HEK293 (cell line): ENCODE results near the gene DMPK.

ENCODE experiments used
- CTCF ChIA-PET: fragments of 350-600 bp; formaldehyde crosslinking; extraction: SDS; loops from one replicate; lab custom pipeline; 2021; ENCODE audit warnings: antibody characterized with exemption; lab: Yijun Ruan, JAX
- POLR2A ChIA-PET: fragments of 300-600 bp; formaldehyde crosslinking; extraction: SDS; loops from one replicate; lab custom pipeline; 2020; ENCODE audit warnings: antibody characterized with exemption, inconsistent platforms; lab: Yijun Ruan, JAX
- H3K27ac ChIP-seq: fragments of 200-500 bp; sonication (Bioruptor generic); 2 replicates; pipeline ENCODE4 v1.5.1; 2014; ENCODE audit warnings: low read depth, low read length, control low read depth, inconsistent platforms; ENCODE audit errors: extremely low read depth
- H3K36me3 ChIP-seq, 2 experiments: fragments of 200-500 bp in 1 of 2; sonication (Bioruptor generic) in 1 of 2; 1 replicate in 1 of 2; 2 replicates in 1 of 2; pipeline ENCODE4 v1.5.1; 2014 to 2017; ENCODE audit warnings: inconsistent platforms in 2 of 2, low read length in 2 of 2; ENCODE audit not compliant: control insufficient read depth in 2 of 2, insufficient read depth in 1 of 2
- H3K4me1 ChIP-seq: fragments of 200-500 bp; sonication (Bioruptor generic); 2 replicates; pipeline ENCODE4 v1.5.1; 2014; ENCODE audit warnings: mild to moderate bottlenecking, low read length, inconsistent platforms; ENCODE audit not compliant: control insufficient read depth, insufficient read depth
- H3K4me3 ChIP-seq: 2 replicates; pipeline ENCODE4 v1.5.1; 2011; ENCODE audit warnings: low read depth, mild to moderate bottlenecking, control low read depth, low read length, moderate library complexity
- H3K9me3 ChIP-seq: fragments of 200-500 bp; sonication (Bioruptor generic); 2 replicates; pipeline ENCODE4 v1.5.1; 2014; ENCODE audit warnings: low read depth, low read length, inconsistent platforms; ENCODE audit not compliant: control insufficient read depth, insufficient read depth
- BCL6B ChIP-seq: fragments of 450-650 bp; formaldehyde crosslinking; IDR thresholded peaks from 2 replicates; pipeline ENCODE4 v1.5.1; 2017; ENCODE audit warnings: missing biosample characterization, missing genetic modification characterization
- CTCF ChIP-seq: fragments of 450-650 bp; formaldehyde crosslinking; IDR thresholded peaks from 2 replicates; pipeline ENCODE4 v1.5.1; 2016; ENCODE audit warnings: missing biosample characterization, missing genetic modification characterization
- GLI2 ChIP-seq: fragments of 450-650 bp; formaldehyde crosslinking; IDR thresholded peaks from 2 replicates; pipeline ENCODE4; 2017; ENCODE audit warnings: missing biosample characterization, missing genetic modification characterization, low read depth, borderline replicate concordance
- GLIS1 ChIP-seq: fragments of 450-650 bp; formaldehyde crosslinking; IDR thresholded peaks from 2 replicates; pipeline ENCODE4 v1.5.1; 2016; ENCODE audit warnings: missing biosample characterization, missing genetic modification characterization
- GLIS2 ChIP-seq: fragments of 450-650 bp; formaldehyde crosslinking; IDR thresholded peaks from 2 replicates; pipeline ENCODE4 v1.5.1; 2016; ENCODE audit warnings: missing biosample characterization, missing genetic modification characterization
- KLF7 ChIP-seq: fragments of 450-650 bp; formaldehyde crosslinking; IDR thresholded peaks from 2 replicates; pipeline ENCODE4 v1.5.1; 2016; ENCODE audit warnings: missing biosample characterization, missing genetic modification characterization, borderline replicate concordance
- OVOL3 ChIP-seq: fragments of 450-650 bp; formaldehyde crosslinking; IDR thresholded peaks from 2 replicates; pipeline ENCODE4 v1.5.1; 2016; ENCODE audit warnings: missing biosample characterization, missing genetic modification characterization
- SALL2 ChIP-seq: fragments of 450-650 bp; formaldehyde crosslinking; IDR thresholded peaks from 2 replicates; pipeline ENCODE4 v1.5.0; 2017; ENCODE audit warnings: missing biosample characterization, mild to moderate bottlenecking, missing genetic modification characterization, borderline replicate concordance
- ZBTB11 ChIP-seq: fragments of 450-650 bp; formaldehyde crosslinking; conservative IDR thresholded peaks from 2 replicates; pipeline ENCODE4 v1.5.1; 2016; ENCODE audit warnings: low read depth, missing biosample characterization, missing genetic modification characterization
- ZFP37 ChIP-seq: fragments of 450-650 bp; formaldehyde crosslinking; IDR thresholded peaks from 2 replicates; pipeline ENCODE4 v1.5.1; 2016; ENCODE audit warnings: missing biosample characterization, missing genetic modification characterization
- ZNF121 ChIP-seq: fragments of 450-650 bp; formaldehyde crosslinking; IDR thresholded peaks from 2 replicates; pipeline ENCODE4 v1.5.1; 2016; ENCODE audit warnings: missing biosample characterization, missing genetic modification characterization
- ZNF266 ChIP-seq: fragments of 450-650 bp; formaldehyde crosslinking; IDR thresholded peaks from 2 replicates; pipeline ENCODE4 v1.5.1; 2016; ENCODE audit warnings: missing biosample characterization, missing genetic modification characterization, low read depth
- ZNF391 ChIP-seq: fragments of 450-650 bp; formaldehyde crosslinking; IDR thresholded peaks from 2 replicates; pipeline ENCODE4 v1.5.1; 2016; ENCODE audit warnings: low read depth, missing biosample characterization, missing genetic modification characterization, borderline replicate concordance
- ZNF394 ChIP-seq: fragments of 450-650 bp; formaldehyde crosslinking; IDR thresholded peaks from 2 replicates; pipeline ENCODE4 v1.5.1; 2016; ENCODE audit warnings: missing biosample characterization, missing genetic modification characterization, mild to moderate bottlenecking, moderate library complexity, borderline replicate concordance
- ZNF488 ChIP-seq: fragments of 450-650 bp; formaldehyde crosslinking; IDR thresholded peaks from 2 replicates; pipeline ENCODE4 v1.5.1; 2016; ENCODE audit warnings: missing biosample characterization, missing genetic modification characterization
- ZNF501 ChIP-seq: fragments of 450-650 bp; formaldehyde crosslinking; IDR thresholded peaks from 2 replicates; pipeline ENCODE4 v1.5.1; 2016; ENCODE audit warnings: missing biosample characterization, missing genetic modification characterization
- ZNF654 ChIP-seq: fragments of 450-650 bp; formaldehyde crosslinking; IDR thresholded peaks from 2 replicates; pipeline ENCODE4 v1.5.1; 2016; ENCODE audit warnings: low read depth, missing biosample characterization, missing genetic modification characterization
- ZSCAN23 ChIP-seq: fragments of 450-650 bp; formaldehyde crosslinking; IDR thresholded peaks from 2 replicates; pipeline ENCODE4 v1.5.1; 2016; ENCODE audit warnings: missing biosample characterization, missing genetic modification characterization
- TF ChIP-seq, protein P1 (sequence below): fragments of 450-650 bp; formaldehyde crosslinking; IDR thresholded peaks from 2 replicates; pipeline ENCODE4 v1.5.1; 2016; ENCODE audit warnings: missing biosample characterization, missing genetic modification characterization
- TF ChIP-seq, protein P2 (sequence below): fragments of 450-650 bp; formaldehyde crosslinking; IDR thresholded peaks from 2 replicates; pipeline ENCODE4 v1.5.1; 2016; ENCODE audit warnings: missing biosample characterization, missing genetic modification characterization

DMPK gene

DNA sequence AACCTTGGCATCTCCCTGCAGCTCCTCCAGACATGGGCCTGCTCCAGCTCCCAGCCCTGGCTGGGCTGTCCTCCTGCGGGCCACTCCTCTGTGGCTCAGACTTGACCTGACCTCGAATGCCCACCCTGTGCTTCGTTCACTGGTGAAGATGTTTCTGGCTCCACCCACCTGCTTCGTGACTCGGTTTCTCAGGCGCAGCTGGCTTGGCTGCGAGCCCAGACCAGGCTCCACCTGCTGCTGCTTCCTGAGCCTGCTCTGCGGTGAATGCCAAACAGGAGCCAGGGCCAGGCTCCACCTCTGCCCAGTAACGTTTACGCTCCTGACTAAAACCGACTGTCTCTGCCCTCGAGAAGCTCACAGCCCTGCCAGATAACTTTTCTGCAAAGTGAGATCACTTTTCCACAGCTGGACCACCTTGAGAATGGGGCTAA is 41.8 kb upstream of the DMPK start (continued):
- TF ChIP-seq ZNF391 (tag by site-specific recombination) = no peak
- TF ChIP-seq, all 188 proteins: peak for 0

DNA sequence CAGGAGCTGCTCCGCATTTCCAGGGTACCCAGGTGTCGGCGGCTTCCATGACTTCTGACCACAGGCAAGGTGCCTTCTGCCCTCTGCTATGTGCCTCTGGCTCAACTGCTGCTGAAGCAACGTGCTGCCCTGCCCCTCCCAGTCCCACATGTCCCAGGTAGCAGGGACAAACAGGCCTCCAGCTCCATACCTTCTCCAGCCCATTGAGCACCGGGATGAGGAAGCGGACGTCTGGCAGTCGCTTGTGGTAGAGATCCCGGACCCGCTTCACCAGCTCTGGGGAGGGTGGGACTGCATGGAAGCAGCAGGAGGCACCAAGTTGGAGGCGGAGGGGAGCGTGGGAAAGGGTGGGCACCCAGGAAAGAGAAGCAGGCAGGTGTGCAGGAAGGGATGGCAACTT is 40.9 kb upstream of the DMPK start:
- H3K9me3 ChIP-seq = no peaks in the 10 kb centered on the region
- ChIA-PET CTCF (interaction anchor here (1.0 to 1.3 kb wide), 2 partner anchors 40 to 41 kb away, joined by 3 read pairs; no protein-coding TSS in a partner anchor), POLR2A (interaction anchor here (1.2 kb wide), 1 partner anchor 9 kb away, joined by 3 read pairs; no protein-coding TSS in a partner anchor)
- TF ChIP-seq ZBTB11 (tag by site-specific recombination) (no peak), SALL2 (tag by site-specific recombination) (no peak), ZNF501 (no peak), ZNF121 (tag by site-specific recombination) (no peak), ZFP37 (no peak), BCL6B (tag by site-specific recombination) (no peak), ZNF266 (tag by site-specific recombination) (no peak), ZNF488 (tag by site-specific recombination) (no peak), GLIS1 (no peak), OVOL3 (tag by site-specific recombination) (no peak), ZSCAN23 (tag by site-specific recombination) (no peak), ZNF394 (no peak), KLF7 (no peak), GLI2 (no peak), ZNF654 (tag by site-specific recombination) (no peak), CTCF (tag by site-specific recombination) (no peak), GLIS2 (no peak)
- TF ChIP-seq, protein P1, sequence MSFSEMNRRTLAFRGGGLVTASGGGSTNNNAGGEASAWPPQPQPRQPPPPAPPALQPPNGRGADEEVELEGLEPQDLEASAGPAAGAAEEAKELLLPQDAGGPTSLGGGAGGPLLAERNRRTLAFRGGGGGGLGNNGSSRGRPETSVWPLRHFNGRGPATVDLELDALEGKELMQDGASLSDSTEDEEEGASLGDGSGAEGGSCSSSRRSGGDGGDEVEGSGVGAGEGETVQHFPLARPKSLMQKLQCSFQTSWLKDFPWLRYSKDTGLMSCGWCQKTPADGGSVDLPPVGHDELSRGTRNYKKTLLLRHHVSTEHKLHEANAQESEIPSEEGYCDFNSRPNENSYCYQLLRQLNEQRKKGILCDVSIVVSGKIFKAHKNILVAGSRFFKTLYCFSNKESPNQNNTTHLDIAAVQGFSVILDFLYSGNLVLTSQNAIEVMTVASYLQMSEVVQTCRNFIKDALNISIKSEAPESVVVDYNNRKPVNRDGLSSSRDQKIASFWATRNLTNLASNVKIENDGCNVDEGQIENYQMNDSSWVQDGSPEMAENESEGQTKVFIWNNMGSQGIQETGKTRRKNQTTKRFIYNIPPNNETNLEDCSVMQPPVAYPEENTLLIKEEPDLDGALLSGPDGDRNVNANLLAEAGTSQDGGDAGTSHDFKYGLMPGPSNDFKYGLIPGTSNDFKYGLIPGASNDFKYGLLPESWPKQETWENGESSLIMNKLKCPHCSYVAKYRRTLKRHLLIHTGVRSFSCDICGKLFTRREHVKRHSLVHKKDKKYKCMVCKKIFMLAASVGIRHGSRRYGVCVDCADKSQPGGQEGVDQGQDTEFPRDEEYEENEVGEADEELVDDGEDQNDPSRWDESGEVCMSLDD (tag by site-specific recombination) = no peak
- TF ChIP-seq, protein P2, sequence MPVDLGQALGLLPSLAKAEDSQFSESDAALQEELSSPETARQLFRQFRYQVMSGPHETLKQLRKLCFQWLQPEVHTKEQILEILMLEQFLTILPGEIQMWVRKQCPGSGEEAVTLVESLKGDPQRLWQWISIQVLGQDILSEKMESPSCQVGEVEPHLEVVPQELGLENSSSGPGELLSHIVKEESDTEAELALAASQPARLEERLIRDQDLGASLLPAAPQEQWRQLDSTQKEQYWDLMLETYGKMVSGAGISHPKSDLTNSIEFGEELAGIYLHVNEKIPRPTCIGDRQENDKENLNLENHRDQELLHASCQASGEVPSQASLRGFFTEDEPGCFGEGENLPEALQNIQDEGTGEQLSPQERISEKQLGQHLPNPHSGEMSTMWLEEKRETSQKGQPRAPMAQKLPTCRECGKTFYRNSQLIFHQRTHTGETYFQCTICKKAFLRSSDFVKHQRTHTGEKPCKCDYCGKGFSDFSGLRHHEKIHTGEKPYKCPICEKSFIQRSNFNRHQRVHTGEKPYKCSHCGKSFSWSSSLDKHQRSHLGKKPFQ (tag by site-specific recombination) = no peak
- H3K36me3 ChIP-seq = peaks cover 3 to 81% of the 10 kb centered on the region in 2 experiments; a peak in 2 of 3 replicates
- H3K4me1 ChIP-seq = no peaks in the 10 kb centered on the region
- H3K27ac ChIP-seq = no peak overlapping the region
- no peak overlapping the region for H3K4me3 ChIP-seq
